ENCODE results near the gene PTPRA. TPM values are rescaled to one million over a fixed set of nuclear protein-coding genes. Genes with fewer than 3 reads are reported as not detected.
A peak's percentile ranks its signal among the peaks of the same experiment; 100 is the strongest.

Gene PTPRA
- total RNA-seq, 2 experiments from 2014 or later: 33.3 to 47.2 TPM

DNA sequence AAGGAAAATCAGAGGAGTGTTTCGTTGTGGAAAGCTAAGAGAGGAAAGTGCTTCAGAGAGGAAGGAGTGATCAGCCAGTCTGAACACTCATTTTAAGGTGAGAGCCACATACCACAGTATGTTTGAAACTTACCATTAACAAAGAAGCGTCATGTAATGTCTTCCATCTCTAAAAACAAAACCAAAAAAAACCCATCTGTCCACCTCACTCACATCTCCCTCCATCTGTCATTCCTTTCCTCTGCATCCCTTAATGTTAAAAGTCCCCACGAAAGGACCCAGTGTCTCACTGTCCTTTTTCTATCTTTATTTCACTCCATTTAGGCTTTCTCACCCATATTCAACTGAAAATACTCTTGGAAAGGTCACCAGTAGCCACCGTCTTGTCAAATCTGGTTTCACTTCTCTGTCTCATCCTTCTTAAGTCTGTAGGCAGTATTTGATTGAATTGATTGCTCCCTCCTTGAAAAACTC is 110.8 kb downstream of the PTPRA start:
- Histone ChIP-seq H3K27ac (ENCODE audit: low read depth, low read length, poor library complexity, severe bottlenecking) (no peak overlapping the region), H3K36me3 (ENCODE audit: insufficient read depth, low read length) (peaks cover 42% of the 10 kb centered on the region), H3K9me3 (ENCODE audit: low read length) (no peaks in the 10 kb centered on the region), H4K20me1 (ENCODE audit: insufficient read depth, low read length) (no peaks in the 10 kb centered on the region), H3K4me2 (ENCODE audit: low read length) (no peak overlapping the region; the same call in 1 of the 2 replicates), H3K79me2 (ENCODE audit: insufficient read depth, low read depth, low read length) (no peaks in the 10 kb centered on the region), H3K4me3 (ENCODE audit: low read depth, low read length, poor library complexity, severe bottlenecking) (no peak overlapping the region), H3K4me1 (ENCODE audit: insufficient read depth, low read length, poor library complexity, severe bottlenecking) (peaks cover 7% of the 10 kb centered on the region), H3K9me2 (ENCODE audit: insufficient read depth, low read length) (no peaks in the 10 kb centered on the region), H2AFZ (ENCODE audit: low read length) (no peak overlapping the region)
- ChIA-PET POLR2A (interaction anchor here (0.6 kb wide), 1 partner anchor 225 kb away, joined by 4 read pairs; no protein-coding TSS in a partner anchor), CTCF (ENCODE audit: unreplicated experiment) (no interaction called here)
- peak; percentile 21 for DNase-seq (ENCODE audit: low spot score)
- no TSS peak for BruUV-seq (replicated peaks)
- intact Hi-C loops (cut with micrococcal nuclease; ENCODE audit: unreplicated experiment): no loop called here
- TF ChIP-seq EZH2phosphoT487 (IDR thresholded peaks at IDR 0.05; ENCODE audit: borderline replicate concordance, low read depth, low read length) (no peak), CTCF (conservative IDR thresholded peaks at IDR 0.05; ENCODE audit: low read length) (no peak)

DNA sequence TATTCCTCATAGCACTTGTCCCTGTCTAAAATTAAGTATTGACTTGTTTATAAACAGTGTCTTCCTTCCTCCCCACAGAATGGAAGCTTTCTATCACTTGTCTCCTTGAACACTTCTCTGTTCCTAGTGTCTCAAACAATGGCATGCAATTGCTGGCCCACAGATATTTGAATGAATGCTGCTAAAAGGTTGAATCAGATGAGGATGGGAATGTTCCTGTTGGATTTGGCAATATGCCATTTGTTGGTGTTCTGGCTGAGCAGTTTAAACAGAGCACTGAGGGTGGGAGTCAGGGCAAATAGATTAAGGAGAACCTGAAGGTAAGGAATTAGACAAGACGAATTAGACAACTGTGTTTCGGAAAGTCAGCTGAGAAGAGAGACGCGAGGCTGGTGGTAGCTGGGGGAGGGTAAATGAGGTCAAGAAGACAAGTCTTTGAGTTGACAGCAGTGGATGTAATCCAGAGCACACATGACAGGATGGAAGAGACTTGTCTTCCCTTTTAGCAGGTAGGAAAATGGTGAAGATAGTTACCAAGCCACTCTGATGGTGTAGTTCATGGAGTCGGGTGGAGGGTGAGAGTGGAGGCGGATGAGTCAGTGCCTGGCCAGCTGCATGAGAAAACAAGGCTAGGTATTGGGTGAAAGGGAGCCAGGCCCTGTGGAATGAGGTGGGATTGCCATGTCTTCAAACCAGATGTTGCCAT is 111.8 kb downstream of the PTPRA start:
- ChIA-PET CTCF (ENCODE audit: unreplicated experiment) (no interaction called here), POLR2A (no interaction called here)
- no peak overlapping the region for H3K4me3 ChIP-seq (ENCODE audit: low read depth, low read length, poor library complexity, severe bottlenecking)
- no peaks in the 10 kb centered on the region for H3K79me2 ChIP-seq (ENCODE audit: insufficient read depth, low read depth, low read length)
- H3K36me3 ChIP-seq (ENCODE audit: insufficient read depth, low read length): peaks cover 47% of the 10 kb centered on the region
- no peak overlapping the region for H2AFZ ChIP-seq (ENCODE audit: low read length)
- intact Hi-C loops (cut with micrococcal nuclease; ENCODE audit: unreplicated experiment): no loop called here
- BruUV-seq (replicated peaks): no TSS peak
- H3K27ac ChIP-seq (ENCODE audit: low read depth, low read length, poor library complexity, severe bottlenecking): no peak overlapping the region
- H4K20me1 ChIP-seq (ENCODE audit: insufficient read depth, low read length): no peaks in the 10 kb centered on the region
- H3K9me2 ChIP-seq (ENCODE audit: insufficient read depth, low read length): no peaks in the 10 kb centered on the region
- no peak for TF ChIP-seq CTCF (conservative IDR thresholded peaks at IDR 0.05; ENCODE audit: low read length)
- TF ChIP-seq EZH2phosphoT487 (IDR thresholded peaks at IDR 0.05; ENCODE audit: borderline replicate concordance, low read depth, low read length): no peak
- peaks cover 7% of the 10 kb centered on the region for H3K4me1 ChIP-seq (ENCODE audit: insufficient read depth, low read length, poor library complexity, severe bottlenecking)
- no peaks in the 10 kb centered on the region for H3K9me3 ChIP-seq (ENCODE audit: low read length)
- no peak overlapping the region for H3K4me2 ChIP-seq (ENCODE audit: low read length)
- no peak for DNase-seq (ENCODE audit: low spot score)

DNA sequence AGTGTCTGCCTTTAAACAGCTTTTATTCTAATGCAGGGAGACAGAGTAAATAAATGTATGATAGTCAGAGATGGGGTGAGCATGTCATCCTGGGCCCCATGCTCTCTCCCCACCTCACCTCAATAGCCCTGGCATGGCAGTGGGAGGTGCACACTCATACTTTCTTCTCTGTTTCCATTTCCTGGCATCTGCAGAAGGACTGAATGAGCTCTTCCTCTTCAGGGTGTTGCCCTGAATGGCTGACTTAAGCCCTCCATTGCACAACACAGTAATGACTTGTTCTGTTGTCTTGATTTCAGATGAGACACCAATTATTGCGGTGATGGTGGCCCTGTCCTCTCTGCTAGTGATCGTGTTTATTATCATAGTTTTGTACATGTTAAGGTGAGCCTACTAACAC is 113.2 kb downstream of the PTPRA start:
- POLR2A ChIA-PET: no interaction called here
- Histone ChIP-seq H3K36me3 (ENCODE audit: insufficient read depth, low read length) (peaks cover 60% of the 10 kb centered on the region), H3K4me2 (ENCODE audit: low read length) (no peak overlapping the region), H3K79me2 (ENCODE audit: insufficient read depth, low read depth, low read length) (no peaks in the 10 kb centered on the region), H3K27ac (ENCODE audit: low read depth, low read length, poor library complexity, severe bottlenecking) (no peak overlapping the region), H4K20me1 (ENCODE audit: insufficient read depth, low read length) (no peaks in the 10 kb centered on the region), H3K4me3 (ENCODE audit: low read depth, low read length, poor library complexity, severe bottlenecking) (no peak overlapping the region), H2AFZ (ENCODE audit: low read length) (no peak overlapping the region), H3K4me1 (ENCODE audit: insufficient read depth, low read length, poor library complexity, severe bottlenecking) (peaks cover 7% of the 10 kb centered on the region), H3K9me2 (ENCODE audit: insufficient read depth, low read length) (no peaks in the 10 kb centered on the region), H3K9me3 (ENCODE audit: low read length) (no peaks in the 10 kb centered on the region)
- CTCF ChIA-PET (ENCODE audit: unreplicated experiment): no interaction called here
- BruUV-seq (replicated peaks): no TSS peak
- no peak for DNase-seq (ENCODE audit: low spot score)
- no peak for TF ChIP-seq CTCF (conservative IDR thresholded peaks at IDR 0.05; ENCODE audit: low read length)
- intact Hi-C loops (cut with micrococcal nuclease; ENCODE audit: unreplicated experiment): no loop called here
